GM21619 (cell line): ENCODE data around the gene RNU1-4.
"Not testable (repeated sequence)": the region's sequence is repeated elsewhere in the genome, so short reads cannot be mapped to it uniquely, and the experiment has no call there.

Source experiments
- ATAC-seq: cut with Tn5 transposase; IDR thresholded peaks from one replicate; pipeline ENCODE4 v1.9.1; 2021; ENCODE audit not compliant: unreplicated experiment

The RNU1-4 gene

GRCh38 chr1:16725439-16726245, 14.7 kb upstream of the RNU1-4 start:
- ATAC-seq: not testable (repeated sequence)

GRCh38 chr1:16727190-16728111, 12.9 kb upstream of the RNU1-4 start:
- ATAC-seq: no peak

GRCh38 chr1:16728243-16728949, 11.9 kb upstream of the RNU1-4 start:
- peak; percentile 78 for ATAC-seq

GRCh38 chr1:16732254-16732896, 7.9 kb upstream of the RNU1-4 start:
- not testable (repeated sequence) for ATAC-seq

GRCh38 chr1:16741230-16741629, 914 bp downstream of the RNU1-4 start:
- not testable (repeated sequence) for ATAC-seq

- ATAC-seq: not testable (repeated sequence)
Measured at GRCh38 chr1:16747660-16748059, 7.3 kb downstream of the RNU1-4 start.

- not testable (repeated sequence) for ATAC-seq
Measured at GRCh38 chr1:16748710-16749109, 8.4 kb downstream of the RNU1-4 start.

GRCh38 chr1:16749910-16750888, 9.9 kb downstream of the RNU1-4 start:
- not testable (repeated sequence) for ATAC-seq

- ATAC-seq: not testable (repeated sequence)
Measured at GRCh38 chr1:16752770-16753169, 12.5 kb downstream of the RNU1-4 start.

GRCh38 chr1:16755385-16755784, 15.1 kb downstream of the RNU1-4 start:
- not testable (repeated sequence) for ATAC-seq

- ATAC-seq: not testable (repeated sequence)
Measured at GRCh38 chr1:16755932-16756331, 15.6 kb downstream of the RNU1-4 start.

- not testable (repeated sequence) for ATAC-seq
Measured at GRCh38 chr1:16757574-16757973, 17.3 kb downstream of the RNU1-4 start.

GRCh38 chr1:16758060-16758459, 17.7 kb downstream of the RNU1-4 start:
- not testable (repeated sequence) for ATAC-seq

- ATAC-seq: not testable (repeated sequence)
Measured at GRCh38 chr1:16759041-16759493, 18.8 kb downstream of the RNU1-4 start.

GRCh38 chr1:16759650-16760455, 19.5 kb downstream of the RNU1-4 start:
- ATAC-seq: not testable (repeated sequence)

- not testable (repeated sequence) for ATAC-seq
Measured at GRCh38 chr1:16760456-16760765, 20.1 kb downstream of the RNU1-4 start.

GRCh38 chr1:16760801-16761200, 20.5 kb downstream of the RNU1-4 start:
- ATAC-seq: not testable (repeated sequence)

- not testable (repeated sequence) for ATAC-seq
Measured at GRCh38 chr1:16764248-16764819, 24.0 kb downstream of the RNU1-4 start.
